ENCODE results near the gene CA5B.
A peak's percentile ranks its signal among the peaks of the same experiment; 100 is the strongest.
"Not testable (repeated sequence)": the region's sequence is repeated elsewhere in the genome, so short reads cannot be mapped to it uniquely, and the experiment has no call there.

The CA5B gene

GRCh38 chrX:15739886-15740285, 1.8 kb downstream of the CA5B start:
- no peak overlapping the region for H3K4me3 ChIP-seq (replicated peaks; ENCODE audit: low read depth, low read length)
- no peak for TF ChIP-seq CTCF (IDR thresholded peaks at IDR 0.05; ENCODE audit: low read length, missing control alignments)
- peak; percentile 14 for DNase-seq (ENCODE audit: low read depth)

- DNase-seq (ENCODE audit: low read depth): peak; percentile 34
- TF ChIP-seq CTCF (IDR thresholded peaks at IDR 0.05; ENCODE audit: low read length, missing control alignments): no peak
- H3K4me3 ChIP-seq (replicated peaks; ENCODE audit: low read depth, low read length): no peak overlapping the region
Observed at GRCh38 chrX:15744181-15744867, 6.3 kb downstream of the CA5B start.

- no peak overlapping the region for H3K4me3 ChIP-seq (replicated peaks; ENCODE audit: low read depth, low read length)
- DNase-seq (ENCODE audit: low read depth): peak; percentile 53
- no peak for TF ChIP-seq CTCF (IDR thresholded peaks at IDR 0.05; ENCODE audit: low read length, missing control alignments)
Observed at GRCh38 chrX:15745179-15745578, 7.1 kb downstream of the CA5B start.

- not testable (repeated sequence) for DNase-seq (ENCODE audit: low read depth); H3K4me3 ChIP-seq (replicated peaks; ENCODE audit: low read depth, low read length)
Observed at GRCh38 chrX:15746651-15747050, 8.6 kb downstream of the CA5B start.

- no peak for DNase-seq (ENCODE audit: low read depth)
- H3K4me3 ChIP-seq (replicated peaks; ENCODE audit: low read depth, low read length): no peak overlapping the region
- no peak for TF ChIP-seq CTCF (IDR thresholded peaks at IDR 0.05; ENCODE audit: low read length, missing control alignments)
Observed at GRCh38 chrX:15747626-15748173, 9.6 kb downstream of the CA5B start.

- H3K4me3 ChIP-seq (replicated peaks; ENCODE audit: low read depth, low read length): no peak overlapping the region
- no peak for DNase-seq (ENCODE audit: low read depth)
- TF ChIP-seq CTCF (IDR thresholded peaks at IDR 0.05; ENCODE audit: low read length, missing control alignments): no peak
Observed at GRCh38 chrX:15748841-15749240, 10.8 kb downstream of the CA5B start.

- H3K4me3 ChIP-seq (replicated peaks; ENCODE audit: low read depth, low read length): no peak overlapping the region
- DNase-seq (ENCODE audit: low read depth): no peak
- TF ChIP-seq CTCF (IDR thresholded peaks at IDR 0.05; ENCODE audit: low read length, missing control alignments): no peak
Observed at GRCh38 chrX:15749642-15750610, 11.9 kb downstream of the CA5B start.
